GM18858 (cell line): Measurements from ENCODE around the gene PIP4K2A.
A peak's percentile ranks its signal among the peaks of the same experiment; 100 is the strongest.

Source experiments
- ATAC-seq: cut with Tn5 transposase; IDR thresholded peaks from one replicate; pipeline ENCODE4 v1.9.1; 2021; ENCODE audit not compliant: unreplicated experiment

Gene PIP4K2A

DNA sequence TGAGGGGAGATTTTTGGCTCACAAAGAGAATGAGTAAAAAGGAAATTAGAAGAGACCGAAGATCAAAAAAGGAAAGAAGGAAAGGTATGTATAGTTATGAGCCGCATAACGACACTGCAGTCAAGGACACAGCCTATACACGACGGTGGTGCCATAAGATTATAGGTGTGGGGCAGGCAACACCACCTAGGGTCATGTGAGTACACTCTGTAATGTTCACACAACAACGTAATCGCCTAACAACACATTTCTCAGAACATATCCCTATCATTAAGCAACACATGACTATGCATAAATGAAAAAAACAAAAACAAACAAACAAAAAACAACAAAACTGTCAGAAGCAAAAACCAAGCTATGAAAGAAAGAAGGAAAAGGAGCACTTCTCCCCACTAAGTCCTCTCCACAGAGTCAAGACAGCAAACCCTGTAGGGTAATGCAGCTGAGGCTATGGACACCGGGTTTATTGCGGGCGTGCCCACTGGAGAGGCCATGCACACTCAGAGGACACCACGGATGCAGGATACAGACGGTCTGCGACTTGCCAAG is 45.1 kb downstream of the PIP4K2A start:
- no peak for ATAC-seq

GRCh38 chr10:22667093-22667480 is 47.3 kb downstream of the PIP4K2A start:
- no peak for ATAC-seq

GRCh38 chr10:22666287-22667092 is 47.9 kb downstream of the PIP4K2A start:
- peak; percentile 76 for ATAC-seq

DNA sequence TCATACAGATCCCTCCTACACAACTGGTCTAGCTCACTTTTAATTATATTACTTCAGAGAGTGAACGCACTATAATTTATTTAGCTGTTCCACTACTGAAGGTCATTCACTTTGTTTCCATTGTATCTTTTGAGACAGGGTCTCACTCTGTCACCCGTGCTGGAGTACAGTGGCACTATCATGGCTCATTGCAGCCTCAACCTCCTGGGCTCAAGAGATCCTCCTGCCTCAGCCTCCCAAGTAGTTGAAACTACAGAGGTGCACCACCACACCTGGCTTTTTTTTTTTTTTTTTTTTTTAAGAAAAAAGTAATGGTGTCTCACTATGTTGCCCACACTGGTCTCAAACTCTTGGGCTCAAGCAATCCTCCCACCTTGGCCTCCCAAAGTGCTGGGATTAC is 49.0 kb downstream of the PIP4K2A start:
- ATAC-seq = no peak

DNA sequence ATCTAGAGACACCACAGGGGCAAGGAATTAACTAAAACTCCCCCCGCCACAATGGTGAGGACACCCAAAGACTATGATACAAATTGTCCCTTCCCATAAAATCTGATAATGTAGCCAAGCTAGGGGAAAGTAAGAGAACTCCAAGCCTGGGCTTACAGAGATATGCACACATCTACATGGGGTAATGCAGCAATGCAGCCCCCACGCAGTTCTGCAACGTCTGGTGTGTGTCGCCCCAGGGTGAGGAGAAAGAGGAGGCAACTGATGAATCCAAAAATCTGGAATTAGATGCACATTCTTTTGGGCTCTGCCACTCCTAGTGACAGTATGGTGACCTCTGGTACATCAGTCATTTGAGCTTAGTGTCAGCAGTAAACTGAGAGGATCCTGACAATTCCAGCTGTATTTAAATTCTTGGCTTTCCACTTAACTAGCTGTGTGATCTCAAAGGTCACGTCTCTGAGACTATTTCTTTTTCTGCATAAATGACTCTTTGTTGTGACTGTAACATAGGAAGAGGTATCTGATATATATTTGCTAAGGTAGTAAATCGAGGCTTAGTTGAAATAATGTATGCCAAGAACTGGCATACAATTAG is 51.5 kb downstream of the PIP4K2A start:
- no peak for ATAC-seq

DNA sequence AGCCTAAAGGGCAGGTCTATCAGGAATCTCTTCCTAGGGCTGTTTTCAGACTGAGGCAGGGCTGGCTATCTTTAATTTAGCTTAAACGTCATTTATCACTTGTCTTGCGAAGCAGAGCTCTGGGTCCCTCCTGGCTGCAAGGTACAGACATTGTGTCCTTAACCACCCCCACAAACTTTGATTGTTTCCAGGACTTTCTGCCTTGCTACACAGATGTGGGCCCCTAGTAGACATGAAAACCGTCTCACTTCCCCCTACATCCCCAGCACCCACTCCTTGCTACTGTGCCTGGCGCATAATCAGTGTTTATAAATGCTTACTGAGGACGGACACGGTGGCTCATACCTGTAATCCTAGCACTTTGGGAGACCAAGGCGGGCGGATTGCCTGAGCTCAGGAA is 54.5 kb downstream of the PIP4K2A start:
- ATAC-seq = no peak

DNA sequence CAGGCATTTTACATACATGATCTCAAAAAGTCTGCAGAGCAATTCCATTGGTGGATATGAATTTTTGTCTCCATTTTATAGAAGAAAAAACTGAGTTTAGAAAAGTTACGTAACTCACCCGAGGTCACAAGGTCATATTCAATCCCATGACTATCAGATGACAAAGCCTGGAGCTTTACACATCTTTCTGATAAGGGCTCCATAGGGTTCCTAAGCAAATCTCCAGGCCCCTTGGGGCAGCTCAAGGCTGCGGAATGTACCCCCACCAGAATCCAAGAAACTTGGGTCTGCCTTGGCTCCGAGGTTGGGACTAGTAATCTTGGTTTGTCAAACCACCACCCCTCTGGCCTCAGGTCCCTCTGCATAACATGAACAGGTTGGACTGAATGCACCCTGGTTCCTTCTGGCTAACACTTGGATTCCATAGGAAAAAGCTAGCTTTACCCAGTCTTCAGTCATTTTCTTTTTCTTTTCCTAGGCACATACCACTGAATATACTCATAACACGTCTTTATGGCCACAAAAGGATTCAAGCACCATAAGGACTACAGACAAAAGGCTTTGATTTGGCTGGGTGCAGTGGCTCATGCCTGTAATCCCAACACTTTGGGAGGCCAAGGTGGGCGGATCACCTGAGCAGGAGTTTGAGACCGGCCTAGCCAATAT is 55.5 kb downstream of the PIP4K2A start:
- ATAC-seq = no peak

DNA sequence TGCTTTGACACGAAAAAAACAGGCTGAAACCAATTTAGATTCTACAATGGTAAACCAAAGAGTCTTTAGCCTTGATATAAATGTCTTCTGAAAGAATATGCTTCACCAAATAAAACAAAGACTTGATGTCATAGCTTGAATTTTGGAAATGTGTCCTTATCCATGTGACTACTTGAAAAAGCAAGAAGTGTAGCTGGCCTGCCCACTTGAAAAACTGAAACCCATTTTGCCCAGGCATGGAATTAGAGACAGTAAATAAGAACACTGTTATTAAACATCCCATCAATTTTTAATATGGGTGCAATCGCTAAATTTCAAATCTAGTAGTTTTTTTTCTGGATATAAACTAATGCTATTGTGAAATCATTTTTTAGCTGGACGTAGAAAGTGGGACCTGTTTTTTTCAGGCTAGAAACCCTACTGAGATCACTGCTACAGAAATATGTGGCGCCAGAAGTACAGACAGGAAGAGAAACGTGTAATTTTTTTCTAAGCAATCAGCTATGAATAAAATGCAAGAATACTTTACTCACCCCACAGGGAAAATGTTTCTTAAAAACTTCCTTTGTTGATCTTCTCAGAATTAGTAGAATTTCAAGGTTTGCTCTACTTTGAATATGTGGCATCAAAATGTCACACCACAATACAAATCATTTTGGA is 56.7 kb downstream of the PIP4K2A start:
- no peak for ATAC-seq

DNA sequence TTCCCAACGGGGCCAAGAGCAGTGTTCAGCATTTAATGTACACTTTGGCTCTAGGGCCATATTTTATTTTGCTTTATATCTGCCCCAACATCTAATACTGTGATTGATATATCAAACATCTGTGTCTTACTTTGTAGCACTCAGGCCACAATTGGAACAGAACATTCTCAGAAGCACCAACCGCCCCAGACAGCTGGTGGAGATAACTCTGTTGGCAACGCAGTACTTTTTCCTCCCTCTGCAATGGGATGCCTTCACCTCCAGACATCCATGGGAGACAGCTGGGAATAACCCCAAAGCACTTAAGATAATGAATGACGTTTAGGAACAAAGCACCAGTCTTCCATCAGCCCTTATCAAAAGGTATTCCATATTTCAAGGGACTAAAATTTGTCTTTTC is 57.4 kb downstream of the PIP4K2A start:
- ATAC-seq = no peak

DNA sequence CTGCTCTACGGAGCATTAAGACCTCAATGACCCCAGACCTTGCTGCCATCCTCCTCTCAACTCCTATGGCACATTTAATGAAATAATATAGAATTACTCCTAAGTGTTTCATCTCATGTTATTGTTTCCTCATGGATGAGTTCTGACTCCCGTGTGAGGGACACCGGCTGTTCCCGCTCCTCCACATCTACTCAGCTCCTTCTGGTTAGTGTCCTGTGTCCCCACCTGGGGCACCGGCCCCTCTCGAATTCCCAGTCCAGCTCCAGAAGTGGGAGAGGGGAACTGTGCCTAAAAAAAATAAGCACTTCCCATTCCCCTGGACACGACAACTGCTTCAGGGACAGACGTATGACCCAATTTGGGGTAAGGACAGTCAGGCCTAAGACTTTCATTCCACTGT is 58.3 kb downstream of the PIP4K2A start:
- no peak for ATAC-seq

DNA sequence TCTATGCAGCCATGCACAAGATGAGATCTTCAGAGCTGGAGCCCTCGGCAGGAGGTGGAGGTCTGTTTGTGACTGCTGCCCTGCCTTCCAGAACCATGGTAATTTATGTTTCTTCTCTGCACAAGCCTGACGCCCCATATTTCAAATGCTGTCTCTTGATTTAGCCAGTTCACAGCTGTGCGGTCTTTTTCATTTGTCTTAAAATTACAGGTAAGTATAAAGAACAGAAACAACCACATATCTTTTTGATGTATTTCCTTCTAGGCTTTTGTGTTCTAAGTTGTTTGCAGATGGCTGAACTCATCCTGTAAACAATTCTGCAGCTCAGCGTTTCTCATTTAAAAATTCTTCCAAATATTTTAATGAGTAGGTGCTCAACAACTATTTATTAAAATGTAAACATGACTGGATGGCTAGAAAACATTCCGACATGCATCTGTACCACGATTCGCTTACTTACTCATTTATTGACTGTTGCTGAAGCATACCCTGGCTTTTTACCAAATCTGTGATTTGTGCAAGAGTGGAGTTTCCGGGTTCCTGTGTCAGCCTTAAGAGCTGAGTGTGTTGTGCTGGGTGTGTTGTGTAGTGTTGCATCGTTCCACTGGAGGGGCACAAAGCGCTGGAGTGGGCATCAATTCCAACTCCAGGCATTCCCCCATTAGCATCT is 58.9 kb downstream of the PIP4K2A start:
- no peak for ATAC-seq

DNA sequence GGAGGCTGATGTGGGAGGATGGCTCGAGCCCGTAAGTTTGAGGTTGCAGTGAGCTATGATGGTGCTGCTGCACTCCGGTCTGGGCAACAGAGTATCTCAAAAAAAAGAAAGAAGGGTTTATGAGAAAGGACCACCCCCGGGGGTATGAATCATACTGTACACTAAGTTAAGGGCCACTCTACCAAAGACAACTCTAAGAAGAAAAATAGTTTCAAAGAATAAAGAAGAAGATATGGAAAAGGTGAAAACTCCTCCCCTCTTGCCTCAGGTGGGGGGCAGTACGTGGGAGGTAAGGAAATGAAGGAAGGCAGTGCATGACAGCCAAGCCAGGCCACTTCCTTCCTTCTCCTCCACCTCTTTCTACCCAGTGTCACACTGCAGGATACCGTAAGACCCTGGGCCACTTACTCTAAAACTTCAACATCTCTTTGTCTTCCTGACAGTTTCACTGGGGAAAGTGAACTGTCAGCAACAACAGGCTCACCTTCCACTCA is 61.3 kb downstream of the PIP4K2A start:
- no peak for ATAC-seq

DNA sequence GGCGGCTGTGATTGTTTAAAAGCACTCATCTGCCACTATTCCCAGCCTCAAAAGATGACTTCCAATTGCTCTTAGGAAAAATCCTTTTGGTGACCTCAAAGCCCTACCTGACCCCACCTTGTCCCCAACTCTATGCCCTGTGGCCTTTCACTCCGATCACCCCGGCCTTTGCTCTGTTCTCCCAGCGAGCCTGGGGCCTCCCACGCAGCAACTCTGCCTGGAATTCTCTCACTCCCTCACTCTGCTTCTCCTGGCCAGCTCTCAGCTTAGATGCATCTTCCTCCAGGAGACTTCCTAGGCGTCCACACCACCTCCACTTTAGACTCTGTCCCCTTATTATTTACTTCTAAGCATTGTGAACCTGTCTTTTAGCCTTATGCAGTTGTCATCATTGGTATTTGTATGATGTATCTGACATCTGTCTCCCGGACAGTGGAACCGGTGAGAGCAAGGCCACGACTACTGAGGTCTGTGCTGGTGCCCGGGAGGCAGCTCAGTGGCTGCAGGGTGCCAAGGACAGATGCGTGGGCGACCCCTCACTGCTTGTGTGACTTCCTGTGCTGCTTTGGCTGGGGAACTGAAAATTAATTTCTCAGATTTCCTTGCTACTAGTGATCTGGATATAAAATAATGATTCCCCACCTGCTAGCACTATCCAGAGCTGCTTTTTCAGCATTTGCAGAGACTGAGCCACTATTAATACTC is 63.0 kb downstream of the PIP4K2A start:
- ATAC-seq = peak; percentile 28

- ATAC-seq = no peak
These were observed 64.4 kb downstream of the PIP4K2A start for GRCh38 chr10:22649994-22650393.

DNA sequence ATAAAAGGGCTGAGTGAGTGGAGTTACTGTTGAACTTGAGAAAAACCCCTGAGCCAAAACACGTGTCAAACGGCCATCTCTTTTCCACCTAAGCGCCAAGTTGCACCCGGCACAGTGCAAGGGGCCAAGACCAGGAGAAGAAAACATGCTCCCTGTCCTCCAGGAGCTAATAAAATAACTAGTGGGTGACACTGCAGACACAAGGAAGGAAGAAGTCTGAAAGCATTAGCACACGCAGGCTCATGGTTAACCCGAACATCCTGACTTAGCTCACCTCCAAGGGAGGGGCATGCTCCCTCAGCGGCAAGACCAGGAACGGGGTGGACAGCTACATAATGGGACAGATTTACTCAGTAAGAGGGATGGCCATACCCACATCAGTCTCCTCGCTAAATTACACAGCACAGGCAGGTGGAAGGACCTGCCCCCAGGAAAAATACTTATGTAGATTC is 65.0 kb downstream of the PIP4K2A start:
- ATAC-seq = no peak

- ATAC-seq = peak; percentile 37
These were observed 65.8 kb downstream of the PIP4K2A start for GRCh38 chr10:22648547-22648961.

- ATAC-seq = no peak
These were observed 67.1 kb downstream of the PIP4K2A start for GRCh38 chr10:22647244-22647643.

- ATAC-seq = peak; percentile 72
These were observed 68.0 kb downstream of the PIP4K2A start for GRCh38 chr10:22646388-22646853.

DNA sequence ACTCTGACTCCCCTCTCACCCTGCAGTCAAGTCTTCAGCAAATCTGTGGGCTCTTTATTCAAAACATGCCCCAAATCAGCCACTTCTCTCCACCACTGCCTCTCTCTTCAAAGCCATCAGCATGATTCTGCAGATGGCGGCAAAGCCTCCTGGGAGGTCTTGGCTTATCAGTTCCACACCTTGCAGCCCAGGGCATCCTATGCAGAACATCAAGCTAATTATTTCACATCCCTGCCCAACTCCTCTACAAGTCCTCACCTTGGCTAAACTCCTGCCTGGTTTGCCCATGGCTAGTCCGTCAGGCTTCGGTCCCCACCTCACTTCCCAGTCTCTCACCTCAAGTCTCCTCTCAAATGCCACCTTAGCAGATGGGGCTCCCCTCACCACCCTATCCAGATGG is 70.2 kb downstream of the PIP4K2A start:
- no peak for ATAC-seq

DNA sequence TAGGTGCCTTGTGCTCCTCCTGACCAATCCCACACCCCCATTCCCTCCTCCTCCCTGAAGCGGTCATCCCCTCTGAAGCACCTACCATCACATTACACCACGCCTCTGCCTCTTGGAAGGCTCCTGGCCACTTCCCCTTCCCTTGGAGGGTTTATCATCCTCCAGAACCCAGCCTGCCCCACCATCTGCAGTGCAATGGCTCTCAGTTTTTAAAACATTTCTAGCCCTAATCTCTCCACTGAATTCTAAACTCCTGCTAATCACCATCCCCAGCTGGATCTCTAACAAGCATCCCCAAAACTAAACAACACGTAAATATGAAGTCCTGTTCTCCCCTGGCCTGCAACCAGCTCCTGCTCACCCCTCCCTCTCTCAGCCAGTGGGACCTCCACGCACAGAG is 70.6 kb downstream of the PIP4K2A start:
- ATAC-seq = no peak
